HG02852 (cell line): Measurements from ENCODE around the gene DNASE1.
"Not testable (repeated sequence)": the region's sequence is repeated elsewhere in the genome, so short reads cannot be mapped to it uniquely, and the experiment has no call there.

Source experiments
- ATAC-seq: cut with Tn5 transposase; IDR thresholded peaks from one replicate; pipeline ENCODE4 v1.9.1; 2021; ENCODE audit warnings: mild to moderate bottlenecking, moderate library complexity; ENCODE audit not compliant: unreplicated experiment

The DNASE1 gene

GRCh38 chr16:3640632-3641501 lies 13.6 kb upstream of the DNASE1 start:
- no peak for ATAC-seq

- ATAC-seq, result no peak
These were observed 12.6 kb upstream of the DNASE1 start for GRCh38 chr16:3641801-3642396.

DNA sequence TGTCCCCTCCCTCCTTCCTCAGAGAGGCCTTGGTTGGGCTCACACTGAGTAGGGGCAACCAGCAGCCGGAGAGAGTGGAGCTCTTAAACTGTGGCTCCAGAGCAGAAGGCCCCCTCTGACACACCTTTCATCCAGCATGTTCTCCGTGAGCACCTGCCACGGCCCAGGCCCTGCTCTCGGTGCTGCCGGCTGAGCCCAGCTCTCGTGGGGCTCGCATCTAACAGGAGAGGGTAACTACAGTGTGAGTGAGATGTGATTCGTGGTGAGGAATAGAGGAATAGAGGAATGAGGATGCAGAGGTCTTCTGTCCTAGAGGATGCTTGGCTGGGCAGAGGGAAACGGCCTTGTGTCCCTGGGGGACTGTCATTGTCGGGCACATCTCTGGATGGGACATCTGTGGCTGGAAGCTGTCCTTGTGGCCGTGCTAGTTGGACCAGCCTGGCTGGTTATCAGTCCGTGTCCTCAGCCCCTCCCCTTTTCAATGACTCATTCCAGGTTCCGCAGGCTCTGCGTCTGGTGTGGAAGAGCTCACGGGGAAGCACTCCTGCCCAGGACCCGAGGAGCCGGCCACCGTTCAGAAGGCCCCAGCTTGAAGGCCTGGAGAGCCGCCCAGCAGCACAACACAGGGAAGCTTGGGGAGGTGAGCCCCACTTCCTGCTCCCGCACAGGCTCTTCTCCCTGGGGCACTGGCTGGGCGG lies 11.9 kb upstream of the DNASE1 start:
- ATAC-seq, result no peak

- ATAC-seq, result no peak
These were observed 11.3 kb upstream of the DNASE1 start for GRCh38 chr16:3643095-3643730.

DNA sequence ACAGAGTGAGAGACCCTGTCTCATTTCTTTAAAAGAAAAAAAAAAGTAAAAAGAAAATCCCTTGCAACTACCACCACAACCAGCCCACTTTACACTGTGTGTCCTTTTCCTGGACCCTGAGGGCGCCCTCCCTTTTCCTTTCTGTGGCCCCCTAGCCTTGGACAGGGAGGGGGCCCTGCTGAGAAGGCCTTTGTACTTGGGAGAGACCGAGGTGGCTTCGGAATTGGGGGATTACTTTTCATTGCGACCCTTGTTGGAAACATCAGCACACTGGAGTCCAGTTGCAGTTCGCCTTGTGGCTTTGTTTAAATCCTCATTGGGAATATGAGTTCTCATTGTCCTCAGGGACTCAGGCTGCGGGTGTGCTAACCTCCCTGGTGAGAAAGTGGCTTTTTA lies 9.4 kb upstream of the DNASE1 start:
- no peak for ATAC-seq

- ATAC-seq, result no peak
These were observed 8.8 kb upstream of the DNASE1 start for GRCh38 chr16:3645504-3646347.

DNA sequence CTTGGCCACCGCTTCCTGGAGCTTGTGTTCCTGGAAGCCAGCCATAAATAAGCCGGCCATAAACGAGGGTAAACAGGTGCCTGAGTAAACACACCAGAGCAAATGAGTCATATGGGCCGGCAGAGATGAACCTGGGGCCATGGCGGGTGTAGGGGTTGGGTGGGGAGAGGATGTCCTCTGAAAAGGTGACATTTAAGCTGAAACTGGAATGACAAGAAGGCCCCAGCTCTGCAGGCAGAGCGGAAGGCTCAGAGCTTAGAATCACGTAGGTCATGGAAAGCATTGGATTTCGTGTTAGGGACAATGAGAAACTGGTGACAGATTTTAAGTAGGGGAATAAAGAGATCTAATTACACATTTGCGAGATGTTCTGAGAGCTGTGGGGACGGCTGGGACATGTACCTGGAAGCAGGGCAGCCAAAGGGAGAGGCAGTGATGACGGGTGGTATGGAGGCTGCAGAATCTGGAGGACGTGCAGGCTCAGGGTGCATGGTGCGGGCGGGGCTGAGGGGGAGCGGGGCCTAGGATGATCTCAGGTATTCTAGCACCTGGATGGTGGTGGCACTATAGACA lies 8.1 kb upstream of the DNASE1 start:
- no peak for ATAC-seq

GRCh38 chr16:3650631-3651265 lies 3.7 kb upstream of the DNASE1 start:
- no peak for ATAC-seq

DNA sequence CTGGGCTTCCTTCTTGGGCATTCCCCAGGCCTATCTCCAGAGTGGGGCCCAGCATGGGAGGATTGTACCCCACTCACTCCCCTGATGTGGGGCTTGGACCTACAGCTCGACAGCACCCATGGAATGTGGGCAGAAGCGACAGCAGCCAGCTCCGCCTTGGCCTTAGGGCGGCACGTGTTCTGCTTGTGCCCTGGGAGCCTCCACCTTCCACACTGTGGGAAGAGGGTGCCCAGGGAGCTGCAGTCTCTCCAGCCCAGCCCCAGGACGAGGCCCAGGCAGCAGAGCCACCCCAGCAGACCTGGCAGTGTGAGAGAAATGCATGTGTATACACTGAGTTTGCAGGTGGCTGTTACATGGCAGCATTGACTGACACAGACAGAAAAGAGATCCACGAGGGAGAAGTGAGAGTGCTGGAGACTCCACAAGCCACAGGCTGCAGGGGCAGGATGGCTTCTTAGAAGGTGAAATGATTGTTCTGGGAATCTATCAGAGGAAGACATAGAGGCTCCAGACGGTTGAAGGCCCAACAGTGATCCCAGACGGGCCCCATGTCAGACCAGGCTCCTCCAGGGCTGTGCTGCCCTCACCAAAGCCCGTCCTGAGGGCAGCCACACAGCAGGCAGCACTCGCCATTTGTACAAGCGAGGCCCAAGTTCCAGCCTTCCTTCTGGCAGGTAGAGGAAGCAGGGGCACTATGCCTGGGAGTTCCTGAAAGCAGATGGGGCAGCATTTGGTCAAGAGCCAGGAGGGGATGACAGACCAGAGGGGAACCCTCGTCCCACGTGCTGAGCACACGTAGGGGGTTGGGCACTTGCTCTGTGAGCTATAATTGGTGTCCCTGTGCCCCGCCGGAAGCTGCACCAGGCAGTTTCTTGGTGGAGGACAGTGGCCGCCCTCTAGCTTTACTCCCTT lies 2.8 kb upstream of the DNASE1 start:
- no peak for ATAC-seq

GRCh38 chr16:3652373-3653195 lies 1.9 kb upstream of the DNASE1 start:
- no peak for ATAC-seq

GRCh38 chr16:3655030-3655395 lies 522 bp downstream of the DNASE1 start:
- ATAC-seq, result no peak

GRCh38 chr16:3655396-3656159 lies 1.1 kb downstream of the DNASE1 start:
- no peak for ATAC-seq

- ATAC-seq, result not testable (repeated sequence)
These were observed 1.6 kb downstream of the DNASE1 start for GRCh38 chr16:3656160-3656490.

DNA sequence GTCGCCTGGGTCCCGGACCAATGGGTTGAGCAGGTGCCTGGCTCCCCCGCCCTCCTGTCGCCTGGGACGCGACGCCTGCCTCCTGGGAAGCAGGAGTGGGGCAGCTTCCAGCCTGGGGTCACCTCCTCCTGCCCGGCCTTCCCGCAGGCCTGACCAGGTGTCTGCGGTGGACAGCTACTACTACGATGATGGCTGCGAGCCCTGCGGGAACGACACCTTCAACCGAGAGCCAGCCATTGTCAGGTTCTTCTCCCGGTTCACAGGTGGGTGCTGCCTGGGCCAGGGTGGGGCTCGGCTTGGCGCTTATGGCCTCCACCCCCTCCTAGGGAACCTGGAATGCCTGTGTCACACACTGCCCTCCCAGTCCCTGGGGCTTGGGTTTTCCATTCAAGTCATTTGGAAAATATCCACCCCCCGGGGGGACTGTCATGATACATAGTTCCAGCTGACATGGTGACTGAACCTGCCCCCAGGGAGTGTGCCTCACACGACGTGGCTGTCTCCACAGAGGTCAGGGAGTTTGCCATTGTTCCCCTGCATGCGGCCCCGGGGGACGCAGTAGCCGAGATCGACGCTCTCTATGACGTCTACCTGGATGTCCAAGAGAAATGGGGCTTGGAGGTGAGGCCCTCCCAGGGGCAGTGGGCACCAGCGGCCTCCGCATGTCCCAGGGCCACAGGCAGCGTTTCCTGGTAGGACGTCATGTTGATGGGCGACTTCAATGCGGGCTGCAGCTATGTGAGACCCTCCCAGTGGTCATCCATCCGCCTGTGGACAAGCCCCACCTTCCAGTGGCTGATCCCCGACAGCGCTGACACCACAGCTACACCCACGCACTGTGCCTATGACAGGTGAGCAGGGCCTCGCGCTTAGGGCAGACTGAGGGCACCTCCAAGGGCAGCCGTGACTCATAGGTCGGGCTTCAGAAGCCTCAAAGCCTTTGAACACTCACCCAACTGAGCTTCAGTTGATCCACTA lies 2.3 kb downstream of the DNASE1 start:
- ATAC-seq, result no peak

GRCh38 chr16:3659251-3659650 lies 4.8 kb downstream of the DNASE1 start:
- no peak for ATAC-seq

GRCh38 chr16:3661311-3661710 lies 6.8 kb downstream of the DNASE1 start:
- ATAC-seq, result no peak
